ENCODE data around the gene KAZN.

KAZN gene

GRCh38 chr1:14897997-14898645 is 299.6 kb downstream of the KAZN start:
- DNase-seq: no peak

- DNase-seq: no peak
Observed at GRCh38 chr1:14899686-14900085, 301.2 kb downstream of the KAZN start.

GRCh38 chr1:14901371-14901954 is 303.0 kb downstream of the KAZN start:
- DNase-seq: no peak

GRCh38 chr1:14903922-14904321 is 305.4 kb downstream of the KAZN start:
- no peak for DNase-seq

GRCh38 chr1:14906665-14907064 is 308.2 kb downstream of the KAZN start:
- DNase-seq: no peak

- no peak for DNase-seq
Observed at GRCh38 chr1:14907416-14907815, 308.9 kb downstream of the KAZN start.

- DNase-seq: no peak
Observed at GRCh38 chr1:14909273-14909672, 310.8 kb downstream of the KAZN start.

- no peak for DNase-seq
Observed at GRCh38 chr1:14909920-14910460, 311.5 kb downstream of the KAZN start.

- no peak for DNase-seq
Observed at GRCh38 chr1:14910984-14911721, 312.7 kb downstream of the KAZN start.

- no peak for DNase-seq
Observed at GRCh38 chr1:14912839-14913481, 314.5 kb downstream of the KAZN start.

- DNase-seq: no peak
Observed at GRCh38 chr1:14913482-14914177, 315.1 kb downstream of the KAZN start.

- no peak for DNase-seq
Observed at GRCh38 chr1:14914351-14914988, 316.0 kb downstream of the KAZN start.

GRCh38 chr1:14915356-14916054 is 317.0 kb downstream of the KAZN start:
- no peak for DNase-seq

GRCh38 chr1:14919289-14919688 is 320.8 kb downstream of the KAZN start:
- DNase-seq: no peak

GRCh38 chr1:14919751-14920150 is 321.3 kb downstream of the KAZN start:
- DNase-seq: no peak

GRCh38 chr1:14921057-14921456 is 322.6 kb downstream of the KAZN start:
- no peak for DNase-seq

- no peak for DNase-seq
Observed at GRCh38 chr1:14922942-14923726, 324.6 kb downstream of the KAZN start.

- DNase-seq: peak; percentile 65
Observed at GRCh38 chr1:14923727-14924452, 325.4 kb downstream of the KAZN start.

GRCh38 chr1:14924455-14925331 is 326.2 kb downstream of the KAZN start:
- peak; percentile 23 for DNase-seq

Data from NCI-H226 (cell line).